COLO829 (cell line): ENCODE data around the gene SMAD3.

Experiments
- DNase-seq: peaks from one replicate; pipeline ENCODE4 v3.0.0; 2012; ENCODE audit warnings: low spot score

SMAD3 gene

GRCh38 chr15:67165254-67166253, 100.2 kb downstream of the SMAD3 start:
- no peak for DNase-seq

GRCh38 chr15:67166280-67167009, 101.0 kb downstream of the SMAD3 start:
- DNase-seq, result no peak

- DNase-seq, result no peak
Observed at GRCh38 chr15:67167091-67167490, 101.7 kb downstream of the SMAD3 start.

GRCh38 chr15:67168694-67169093, 103.3 kb downstream of the SMAD3 start:
- no peak for DNase-seq

- DNase-seq, result no peak
Observed at GRCh38 chr15:67170143-67170925, 104.9 kb downstream of the SMAD3 start.

- DNase-seq, result no peak
Observed at GRCh38 chr15:67171471-67171870, 106.1 kb downstream of the SMAD3 start.

- DNase-seq, result no peak
Observed at GRCh38 chr15:67172172-67172571, 106.8 kb downstream of the SMAD3 start.

- no peak for DNase-seq
Observed at GRCh38 chr15:67173005-67173404, 107.6 kb downstream of the SMAD3 start.

- DNase-seq, result no peak
Observed at GRCh38 chr15:67173786-67174185, 108.4 kb downstream of the SMAD3 start.

GRCh38 chr15:67174446-67174845, 109.0 kb downstream of the SMAD3 start:
- DNase-seq, result no peak

GRCh38 chr15:67174864-67175573, 109.6 kb downstream of the SMAD3 start:
- DNase-seq, result no peak

- no peak for DNase-seq
Observed at GRCh38 chr15:67175643-67176071, 110.3 kb downstream of the SMAD3 start.

- no peak for DNase-seq
Observed at GRCh38 chr15:67176195-67176971, 111.0 kb downstream of the SMAD3 start.

- no peak for DNase-seq
Observed at GRCh38 chr15:67177752-67178151, 112.3 kb downstream of the SMAD3 start.

GRCh38 chr15:67178569-67179210, 113.3 kb downstream of the SMAD3 start:
- DNase-seq, result no peak

- no peak for DNase-seq
Observed at GRCh38 chr15:67179411-67179995, 114.1 kb downstream of the SMAD3 start.

- DNase-seq, result no peak
Observed at GRCh38 chr15:67180035-67180434, 114.6 kb downstream of the SMAD3 start.

- DNase-seq, result no peak
Observed at GRCh38 chr15:67180514-67181191, 115.3 kb downstream of the SMAD3 start.

- no peak for DNase-seq
Observed at GRCh38 chr15:67181221-67181639, 115.8 kb downstream of the SMAD3 start.
